SK-N-SH (cell line): ENCODE data around the gene SNCA. TPM values are rescaled to one million over a fixed set of nuclear protein-coding genes. Genes with fewer than 3 reads are reported as not detected.

ENCODE experiments used
- CTCF ChIA-PET: fragments of 300-600, 350-600 bp; formaldehyde crosslinking; extraction: SDS; loops from one replicate; lab custom pipeline; 2021; lab: Yijun Ruan, JAX
- POLR2A ChIA-PET: fragments of 350-600 bp; sonication (Branson Sonifier 250); formaldehyde crosslinking; extraction: SDS; loops from one replicate; lab custom pipeline; 2020; ENCODE audit warnings: antibody characterized with exemption, inconsistent platforms; lab: Yijun Ruan, JAX
- DNase-seq: peaks from one replicate; pipeline ENCODE4 v3.0.0; 2012
- H2AFZ ChIP-seq: fragments of 200-600 bp; sonication (generic); 2 replicates; pipeline ENCODE4 v1.8.1; 2016; ENCODE audit warnings: antibody characterized with exemption, mild to moderate bottlenecking, low read depth
- H3F3A ChIP-seq: fragments of 200-600 bp; sonication (generic); replicated peaks from 2 replicates; pipeline ENCODE3; 2016; ENCODE audit warnings: antibody characterized with exemption, mild to moderate bottlenecking; ENCODE audit not compliant: insufficient read depth
- H3K27ac ChIP-seq, 2 experiments: fragments of 200-500 bp in 1 of 2; fragments of 200-600 bp in 1 of 2; sonication (Bioruptor generic) in 1 of 2; sonication (generic), shearing (Covaris generic) in 1 of 2; 2 replicates each; pipeline versions ENCODE4 v1.5.1 to v1.6.1; 2014 to 2016; ENCODE audit warnings: low read depth in 2 of 2, inconsistent platforms in 1 of 2, low read length in 1 of 2, mild to moderate bottlenecking in 1 of 2, mixed read lengths in 1 of 2
- H3K27me3 ChIP-seq: fragments of 200-600 bp; sonication (generic), shearing (Covaris generic); 2 replicates; pipeline ENCODE4 v1.6.1; 2016; ENCODE audit warnings: mixed run types; ENCODE audit not compliant: insufficient read depth
- H3K36me3 ChIP-seq, 2 experiments: fragments of 200-500 bp in 1 of 2; fragments of 200-600 bp in 1 of 2; sonication (Bioruptor generic) in 1 of 2; sonication (generic) in 1 of 2; replicated peaks in 1 of 2; 2 replicates each; pipeline versions ENCODE3 to v1.5.1; 2014 to 2016; ENCODE audit warnings: low read length in 1 of 2, mild to moderate bottlenecking in 1 of 2; ENCODE audit not compliant: insufficient read depth in 2 of 2, control insufficient read depth in 1 of 2
- H3K4me1 ChIP-seq, 2 experiments: fragments of 200-500 bp in 1 of 2; fragments of 200-600 bp in 1 of 2; sonication (Bioruptor generic) in 1 of 2; sonication (generic), shearing (Covaris generic) in 1 of 2; 2 replicates each; pipeline versions ENCODE4 v1.5.1 to v1.6.1; 2014 to 2016; ENCODE audit warnings: low read depth in 1 of 2, low read length in 1 of 2, mixed run types in 1 of 2; ENCODE audit not compliant: insufficient read depth in 2 of 2, control insufficient read depth in 1 of 2
- H3K4me2 ChIP-seq: fragments of 200-600 bp; sonication (generic), shearing (Covaris generic); 2 replicates; pipeline ENCODE4 v1.6.1; 2017; ENCODE audit warnings: mixed run types
- H3K4me3 ChIP-seq, 2 experiments: fragments of 200-500 bp in 1 of 2; fragments of 200-600 bp in 1 of 2; sonication (Bioruptor generic) in 1 of 2; sonication (generic), shearing (Covaris generic) in 1 of 2; 2 replicates each; pipeline versions ENCODE4 v1.5.1 to v1.8.1; 2014 to 2016; ENCODE audit warnings: low read depth in 2 of 2, inconsistent platforms in 1 of 2, low read length in 1 of 2, mild to moderate bottlenecking in 1 of 2, mixed read lengths in 1 of 2, moderate library complexity in 1 of 2
- H3K79me2 ChIP-seq: fragments of 200-600 bp; sonication (generic); 2 replicates; pipeline ENCODE4 v1.8.1; 2017; ENCODE audit warnings: mild to moderate bottlenecking; ENCODE audit not compliant: insufficient read depth
- H3K9ac ChIP-seq: fragments of 200-600 bp; sonication (generic); 2 replicates; pipeline ENCODE4 v1.6.1; 2017; ENCODE audit warnings: mixed run types
- H3K9me2 ChIP-seq: fragments of 200-600 bp; sonication (generic); 2 replicates; pipeline ENCODE4 v1.6.1; 2017; ENCODE audit warnings: mixed run types
- H3K9me3 ChIP-seq: fragments of 200-600 bp; sonication (generic); 2 replicates; pipeline ENCODE4 v1.6.1; 2017; ENCODE audit warnings: mixed run types, mild to moderate bottlenecking, moderate library complexity
- H4K20me1 ChIP-seq: fragments of 200-600 bp; sonication (generic); 2 replicates; pipeline ENCODE4 v1.6.1; 2017; ENCODE audit warnings: mild to moderate bottlenecking, mixed run types; ENCODE audit not compliant: insufficient read depth
- CTCF ChIP-seq: fragments of 200-600 bp; sonication (generic); IDR thresholded peaks from 2 replicates; pipeline ENCODE4 v1.6.1; 2017; ENCODE audit warnings: antibody characterized with exemption, mild to moderate bottlenecking, moderate library complexity
- FOXJ3 ChIP-seq: sonication (generic); formaldehyde crosslinking; IDR thresholded peaks from 2 replicates; pipeline ENCODE4 v1.5.1; 2020; ENCODE audit warnings: mild to moderate bottlenecking, missing genetic modification reagents
- FOXM1 ChIP-seq: IDR thresholded peaks from 2 replicates; pipeline ENCODE4 v1.4.0; 2012; ENCODE audit warnings: low read depth, mild to moderate bottlenecking
- GABPA ChIP-seq: IDR thresholded peaks from 2 replicates; pipeline ENCODE4 v1.4.0; 2012; ENCODE audit warnings: low read depth, mild to moderate bottlenecking
- GATA2 ChIP-seq: sonication (generic); formaldehyde crosslinking; IDR thresholded peaks from 2 replicates; pipeline ENCODE4 v1.5.0; 2020; ENCODE audit warnings: mild to moderate bottlenecking, missing genetic modification reagents
- MAX ChIP-seq: IDR thresholded peaks from 2 replicates; pipeline ENCODE4 v1.4.0; 2012; ENCODE audit warnings: low read depth
- NRF1 ChIP-seq: IDR thresholded peaks from 2 replicates; pipeline ENCODE4 v1.6.1; 2012; ENCODE audit warnings: low read depth, mild to moderate bottlenecking, low read length
- RCOR1 ChIP-seq: fragments of 150-350 bp; IDR thresholded peaks from 2 replicates; pipeline ENCODE4 v1.6.1; 2017; ENCODE audit warnings: antibody characterized with exemption, low read length
- REST ChIP-seq: IDR thresholded peaks from 2 replicates; pipeline ENCODE4 v1.6.1; 2012; ENCODE audit warnings: mild to moderate bottlenecking, low read depth, low read length, moderate library complexity
- RXRA ChIP-seq: IDR thresholded peaks from 2 replicates; pipeline ENCODE4 v1.4.0; 2012; ENCODE audit warnings: low read depth, mild to moderate bottlenecking, borderline replicate concordance
- TCF12 ChIP-seq: IDR thresholded peaks from 2 replicates; pipeline ENCODE4 v1.4.0; 2012
- USF2 ChIP-seq: fragments of 150-350 bp; IDR thresholded peaks from 2 replicates; pipeline ENCODE4 v1.6.1; 2017; ENCODE audit warnings: antibody characterized with exemption, low read length, low read depth, borderline replicate concordance
- WGBS: methylation state at CpG from one replicate; pipeline ENCODE4 v1.1.6; 2017; ENCODE audit warnings: low lambda C conversion rate; 5-methylcytosine and 5-hydroxymethylcytosine counted together
- polyA plus RNA-seq, 3 experiments: library from polyadenylated mRNA; depleted of rRNA; stranded (reverse); fragments of >200 nt; gene quantifications; 2 replicates each; pipeline ENCODE4 v1.2.3, GENCODE V29; 2012
- TF ChIP-seq, protein P1 (sequence below): IDR thresholded peaks from 2 replicates; pipeline ENCODE4 v1.4.0; 2012; ENCODE audit warnings: low read depth, borderline replicate concordance

Gene SNCA
- polyA plus RNA-seq, 1 of the 3 experiments (the other 2 are of a cell fraction): 12.9 TPM

GRCh38 chr4:89807441-89808140, 29.4 kb downstream of the SNCA start:
- Histone ChIP-seq H4K20me1 (no peaks in the 10 kb centered on the region), H3K9me2 (no peaks in the 10 kb centered on the region), H3K27me3 (no peaks in the 10 kb centered on the region), H3K4me2 (no peak overlapping the region), H3K4me1 (no peaks in the 10 kb centered on the region; a peak in 1 of 4 replicates), H3K9ac (no peak overlapping the region), H3K4me3 (no peak overlapping the region), H3K36me3 (no peaks in the 10 kb centered on the region), H3K9me3 (no peaks in the 10 kb centered on the region), H3F3A (peaks cover 3% of the 10 kb centered on the region), H3K27ac (no peak overlapping the region), H2AFZ (no peak overlapping the region), H3K79me2 (no peaks in the 10 kb centered on the region)
- TF ChIP-seq MAX: no peak
- no peak for TF ChIP-seq USF2
- no peak for TF ChIP-seq CTCF
- 74% methylated on average over 6 of the region's 6 CpGs for WGBS
- POLR2A ChIA-PET: no interaction called here
- CTCF ChIA-PET: no interaction called here
- DNase-seq: no peak

DNA sequence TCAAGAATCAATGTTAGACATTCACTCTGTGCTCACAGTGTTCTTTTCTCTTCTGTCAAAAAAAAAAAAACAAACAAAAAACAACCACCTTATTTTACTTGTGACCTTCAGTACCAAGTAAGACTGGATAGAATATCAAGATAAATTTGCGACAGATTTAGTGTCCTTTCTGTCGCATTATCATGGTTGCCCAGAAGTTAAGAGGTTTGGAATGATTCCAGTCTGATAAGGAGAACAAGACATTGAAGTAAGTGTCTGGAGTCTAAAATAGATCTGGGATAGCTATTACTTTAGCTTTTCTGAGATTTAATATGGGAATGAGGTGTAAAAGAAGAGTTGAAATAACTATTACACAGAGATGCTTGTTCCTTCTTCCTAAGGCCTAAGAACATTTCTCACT, 31.7 kb downstream of the SNCA start:
- WGBS: 89% methylated on average over 2 of the region's 2 CpGs
- no peaks in the 10 kb centered on the region for H3K36me3 ChIP-seq
- TF ChIP-seq FOXM1 (no peak), CTCF (no peak), RCOR1 (no peak), FOXJ3 (CRISPR knock-in tag) (no peak), NRF1 (no peak), GATA2 (CRISPR knock-in tag) (no peak), TCF12 (no peak), GABPA (no peak), RXRA (no peak), REST (no peak)
- TF ChIP-seq, protein P1, sequence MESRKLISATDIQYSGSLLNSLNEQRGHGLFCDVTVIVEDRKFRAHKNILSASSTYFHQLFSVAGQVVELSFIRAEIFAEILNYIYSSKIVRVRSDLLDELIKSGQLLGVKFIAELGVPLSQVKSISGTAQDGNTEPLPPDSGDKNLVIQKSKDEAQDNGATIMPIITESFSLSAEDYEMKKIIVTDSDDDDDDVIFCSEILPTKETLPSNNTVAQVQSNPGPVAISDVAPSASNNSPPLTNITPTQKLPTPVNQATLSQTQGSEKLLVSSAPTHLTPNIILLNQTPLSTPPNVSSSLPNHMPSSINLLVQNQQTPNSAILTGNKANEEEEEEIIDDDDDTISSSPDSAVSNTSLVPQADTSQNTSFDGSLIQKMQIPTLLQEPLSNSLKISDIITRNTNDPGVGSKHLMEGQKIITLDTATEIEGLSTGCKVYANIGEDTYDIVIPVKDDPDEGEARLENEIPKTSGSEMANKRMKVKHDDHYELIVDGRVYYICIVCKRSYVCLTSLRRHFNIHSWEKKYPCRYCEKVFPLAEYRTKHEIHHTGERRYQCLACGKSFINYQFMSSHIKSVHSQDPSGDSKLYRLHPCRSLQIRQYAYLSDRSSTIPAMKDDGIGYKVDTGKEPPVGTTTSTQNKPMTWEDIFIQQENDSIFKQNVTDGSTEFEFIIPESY: no peak
- DNase-seq: no peak
- H3F3A ChIP-seq: peaks cover 20% of the 10 kb centered on the region
- H3K9me2 ChIP-seq: no peaks in the 10 kb centered on the region
- H3K4me2 ChIP-seq: no peak overlapping the region
- H3K27ac ChIP-seq: no peak overlapping the region
- POLR2A ChIA-PET: no interaction called here
- H2AFZ ChIP-seq: no peak overlapping the region
- H3K9ac ChIP-seq: no peak overlapping the region
- H3K79me2 ChIP-seq: no peaks in the 10 kb centered on the region
- no peaks in the 10 kb centered on the region for H3K9me3 ChIP-seq
- H4K20me1 ChIP-seq: no peaks in the 10 kb centered on the region
- CTCF ChIA-PET: no interaction called here
- H3K4me3 ChIP-seq: no peak overlapping the region
- peaks cover 2 to 8% of the 10 kb centered on the region in 2 experiments; a peak in 3 of 4 replicates for H3K4me1 ChIP-seq
- no peaks in the 10 kb centered on the region for H3K27me3 ChIP-seq
